Uterus (tissue), 2 donors: ENCODE data around the gene ACTR3C.

ENCODE experiments used
- POLR2A ChIP-seq, 2 donors: fragments of 450-650 bp; IDR thresholded peaks; one replicate each; pipeline ENCODE4 v1.6.1; 2016; ENCODE audit warnings: antibody characterized with exemption in 2 of 2, mild to moderate bottlenecking in 1 of 2, moderate library complexity in 1 of 2
- TF ChIP-seq, protein P1 (sequence below), 4 experiments: fragments of 200-600 bp in 2 of 4; fragments of 450-650 bp in 2 of 4; sonication (generic) in 2 of 4; IDR thresholded peaks; one replicate each; pipeline ENCODE4 v1.5.1; 2016 to 2019; ENCODE audit warnings: antibody characterized with exemption in 4 of 4, mild to moderate bottlenecking in 2 of 4, moderate library complexity in 1 of 4

- no peak for TF ChIP-seq POLR2A (IDR thresholded peaks at IDR 0.05)
- TF ChIP-seq, protein P1, sequence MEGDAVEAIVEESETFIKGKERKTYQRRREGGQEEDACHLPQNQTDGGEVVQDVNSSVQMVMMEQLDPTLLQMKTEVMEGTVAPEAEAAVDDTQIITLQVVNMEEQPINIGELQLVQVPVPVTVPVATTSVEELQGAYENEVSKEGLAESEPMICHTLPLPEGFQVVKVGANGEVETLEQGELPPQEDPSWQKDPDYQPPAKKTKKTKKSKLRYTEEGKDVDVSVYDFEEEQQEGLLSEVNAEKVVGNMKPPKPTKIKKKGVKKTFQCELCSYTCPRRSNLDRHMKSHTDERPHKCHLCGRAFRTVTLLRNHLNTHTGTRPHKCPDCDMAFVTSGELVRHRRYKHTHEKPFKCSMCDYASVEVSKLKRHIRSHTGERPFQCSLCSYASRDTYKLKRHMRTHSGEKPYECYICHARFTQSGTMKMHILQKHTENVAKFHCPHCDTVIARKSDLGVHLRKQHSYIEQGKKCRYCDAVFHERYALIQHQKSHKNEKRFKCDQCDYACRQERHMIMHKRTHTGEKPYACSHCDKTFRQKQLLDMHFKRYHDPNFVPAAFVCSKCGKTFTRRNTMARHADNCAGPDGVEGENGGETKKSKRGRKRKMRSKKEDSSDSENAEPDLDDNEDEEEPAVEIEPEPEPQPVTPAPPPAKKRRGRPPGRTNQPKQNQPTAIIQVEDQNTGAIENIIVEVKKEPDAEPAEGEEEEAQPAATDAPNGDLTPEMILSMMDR (IDR thresholded peaks at IDR 0.05), result no peak
These were observed 40.5 kb upstream of the ACTR3C start for GRCh38 chr7:150363872-150364271.
